ENCODE data around the gene ACOT12.

ACOT12 gene

GRCh38 chr5:81292130-81292529 is 101.8 kb downstream of the ACOT12 start:
- no peak for DNase-seq (ENCODE audit: low read depth in 3 of 3)

- DNase-seq (ENCODE audit: low read depth in 3 of 3) = no peak
These were observed 103.8 kb downstream of the ACOT12 start for GRCh38 chr5:81290146-81290545.

- DNase-seq (ENCODE audit: low read depth in 3 of 3) = no peak
These were observed 105.9 kb downstream of the ACOT12 start for GRCh38 chr5:81288021-81288433.

- DNase-seq (ENCODE audit: low read depth in 3 of 3) = no peak
These were observed 107.8 kb downstream of the ACOT12 start for GRCh38 chr5:81286059-81286617.

- DNase-seq (ENCODE audit: low read depth in 3 of 3) = no peak
These were observed 110.0 kb downstream of the ACOT12 start for GRCh38 chr5:81283976-81284375.
